Panc1 (cell line): ENCODE data around the gene UBC. TPM values are rescaled to one million over a fixed set of nuclear protein-coding genes. Genes with fewer than 3 reads are reported as not detected.

Experiments used
- ATAC-seq: fragments of 200-7000 bp; cut with Tn5 transposase; 2 replicates; pipeline ENCODE4 v1.9.1; 2020; ENCODE audit warnings: mild to moderate bottlenecking, moderate library complexity
- BruUV-seq: library from RNA; stranded (reverse); fragments of 400-500 nt; replicated peaks from 2 replicates; lab custom pipeline; 2021; lab: Mats Ljungman, UMichigan
- CTCF ChIA-PET: fragments of 300-600 bp; sonication (Branson Sonifier 250); formaldehyde crosslinking; loops from one replicate; lab custom pipeline; 2022; ENCODE audit warnings: antibody characterized with exemption; lab: Charles Lee
- POLR2A ChIA-PET: fragments of 300-600 bp; sonication (Branson Sonifier 250); formaldehyde crosslinking; loops from one replicate; lab custom pipeline; 2022; ENCODE audit warnings: antibody characterized with exemption; lab: Charles Lee
- DNase-seq: peaks from one replicate; pipeline ENCODE4 v3.0.0-alpha.2; 2010; ENCODE audit warnings: low read depth, low spot score
- H3K27ac ChIP-seq: 2 replicates; pipeline ENCODE4 v1.5.1; 2011; ENCODE audit warnings: mild to moderate bottlenecking, low read length, inconsistent platforms
- H3K27me3 ChIP-seq: fragments of 200-500 bp; sonication (Bioruptor generic); 2 replicates; pipeline ENCODE4 v1.6.0; 2014; ENCODE audit warnings: low read length, inconsistent platforms; ENCODE audit not compliant: control insufficient read depth, insufficient read depth
- H3K36me3 ChIP-seq: fragments of 200-500 bp; sonication (Bioruptor generic); 2 replicates; pipeline ENCODE4 v1.5.1; 2014; ENCODE audit warnings: inconsistent platforms, mild to moderate bottlenecking, low read length, moderate library complexity; ENCODE audit not compliant: control insufficient read depth, insufficient read depth
- H3K4me1 ChIP-seq: 2 replicates; pipeline ENCODE4 v1.5.1; 2011; ENCODE audit warnings: inconsistent platforms, mild to moderate bottlenecking, low read length, moderate library complexity; ENCODE audit not compliant: control insufficient read depth, insufficient read depth
- H3K4me3 ChIP-seq, 2 experiments: 2 replicates each; pipeline ENCODE4 v1.5.1; 2011 to 2012; ENCODE audit warnings: low read depth in 2 of 2, low read length in 2 of 2, mild to moderate bottlenecking in 2 of 2, inconsistent platforms in 1 of 2, moderate library complexity in 1 of 2
- H3K9me3 ChIP-seq: fragments of 200-500 bp; sonication (Bioruptor generic); 2 replicates; pipeline ENCODE4 v1.5.1; 2014; ENCODE audit warnings: low read depth, mild to moderate bottlenecking, inconsistent platforms, low read length, moderate library complexity; ENCODE audit not compliant: control insufficient read depth, insufficient read depth
- POLR2AphosphoS5 ChIP-seq: IDR thresholded peaks from 2 replicates; pipeline ENCODE4 v1.6.1; 2012; ENCODE audit warnings: mild to moderate bottlenecking, low read depth, low read length, moderate library complexity
- REST ChIP-seq, 2 experiments: IDR thresholded peaks; 2 replicates each; pipeline ENCODE4 v1.6.1; 2011 to 2012; ENCODE audit warnings: low read depth in 2 of 2, control low read depth in 1 of 2, low read length in 1 of 2, mild to moderate bottlenecking in 1 of 2, moderate library complexity in 1 of 2; ENCODE audit not compliant: insufficient read depth in 1 of 2
- SIN3A ChIP-seq: IDR thresholded peaks from 2 replicates; pipeline ENCODE4 v1.6.1; 2012; ENCODE audit warnings: low read depth, mild to moderate bottlenecking, low read length, moderate library complexity, borderline replicate concordance; ENCODE audit not compliant: insufficient read depth
- TCF7L2 ChIP-seq: IDR thresholded peaks from 2 replicates; pipeline ENCODE4 v1.6.1; 2011; ENCODE audit warnings: mild to moderate bottlenecking, low read depth, low read length, inconsistent platforms
- in situ Hi-C: cut with HindIII; loops from 2 replicates; pipeline ENCODE4 v1.10.0; 2016; ENCODE audit warnings: low sequenced_read_pairs, low pct_unique_long_range_greater_than_20kb
- intact Hi-C: fragments of 100-400 bp; cut with micrococcal nuclease; formaldehyde crosslinking; loops from one replicate; pipeline ENCODE4 v1.10.0; 2022; ENCODE audit not compliant: unreplicated experiment
- total RNA-seq: library from RNA; stranded (reverse); gene quantifications from one replicate; pipeline ENCODE4 v1.2.1, GENCODE V29; 2021; ENCODE audit not compliant: unreplicated experiment
- TF ChIP-seq, protein P1 (sequence below): fragments of 450-650 bp; IDR thresholded peaks from 2 replicates; pipeline ENCODE4 v1.5.1; 2017; ENCODE audit warnings: mild to moderate bottlenecking

UBC gene
- total RNA-seq, 1 experiment from 2014 or later: 1,725 TPM

DNA sequence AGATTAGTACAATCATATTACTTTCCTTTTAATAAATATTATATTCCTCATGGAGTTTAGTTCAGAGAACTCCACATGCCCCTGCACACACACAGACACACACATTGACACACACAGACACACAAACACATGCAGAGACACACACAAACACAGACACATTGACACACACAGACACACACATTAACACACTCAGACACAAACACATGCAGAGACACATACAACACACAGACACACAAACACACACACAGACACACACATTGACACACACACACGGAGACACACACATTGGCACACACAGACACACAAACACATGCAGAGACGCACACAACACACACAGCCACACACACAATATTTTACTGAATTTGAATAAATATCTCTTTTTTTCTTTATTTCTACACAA, 38.3 kb downstream of the UBC start:
- CTCF ChIA-PET: no interaction called here

DNA sequence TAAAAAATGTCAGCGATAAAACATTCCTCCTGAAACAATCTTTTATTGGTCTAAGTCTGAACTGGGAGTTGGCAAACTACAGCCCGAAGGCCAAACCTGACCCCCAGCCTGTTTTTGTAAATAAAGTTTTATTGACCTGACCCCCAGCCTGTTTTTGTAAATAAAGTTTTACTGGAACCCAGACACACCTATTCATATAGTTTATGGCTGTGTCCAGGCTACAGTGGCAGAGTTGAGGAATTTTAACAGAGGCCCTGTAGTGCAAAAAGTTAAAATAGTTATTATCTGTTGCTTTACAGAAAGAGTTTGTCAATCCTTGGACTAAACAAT, 38.7 kb downstream of the UBC start:
- POLR2A ChIA-PET: no interaction called here
- in situ Hi-C loops: no loop called here
- ATAC-seq: 0 out of 2 replicates have a peak, but pooled peaks have one; percentile 4

More for the DNA sequence above, 38.3 kb downstream of the UBC start:
- Histone ChIP-seq H3K4me3 (no peak overlapping the region), H3K27ac (peak overlapping the region; percentile 64), H3K27me3 (no peaks in the 10 kb centered on the region), H3K4me1 (peaks cover 17% of the 10 kb centered on the region), H3K36me3 (no peaks in the 10 kb centered on the region), H3K9me3 (no peaks in the 10 kb centered on the region)
- ATAC-seq (no peak), DNase-seq (no peak)
- no peak for TF ChIP-seq TCF7L2
- no peak for TF ChIP-seq SIN3A
- no peak for TF ChIP-seq REST (IDR thresholded peaks at IDR 0.05; ENCODE audit: insufficient read depth in 1 of 2, low read depth in 2 of 2, low read length in 1 of 2)
- TF ChIP-seq POLR2AphosphoS5: no peak
- TF ChIP-seq, protein P1, sequence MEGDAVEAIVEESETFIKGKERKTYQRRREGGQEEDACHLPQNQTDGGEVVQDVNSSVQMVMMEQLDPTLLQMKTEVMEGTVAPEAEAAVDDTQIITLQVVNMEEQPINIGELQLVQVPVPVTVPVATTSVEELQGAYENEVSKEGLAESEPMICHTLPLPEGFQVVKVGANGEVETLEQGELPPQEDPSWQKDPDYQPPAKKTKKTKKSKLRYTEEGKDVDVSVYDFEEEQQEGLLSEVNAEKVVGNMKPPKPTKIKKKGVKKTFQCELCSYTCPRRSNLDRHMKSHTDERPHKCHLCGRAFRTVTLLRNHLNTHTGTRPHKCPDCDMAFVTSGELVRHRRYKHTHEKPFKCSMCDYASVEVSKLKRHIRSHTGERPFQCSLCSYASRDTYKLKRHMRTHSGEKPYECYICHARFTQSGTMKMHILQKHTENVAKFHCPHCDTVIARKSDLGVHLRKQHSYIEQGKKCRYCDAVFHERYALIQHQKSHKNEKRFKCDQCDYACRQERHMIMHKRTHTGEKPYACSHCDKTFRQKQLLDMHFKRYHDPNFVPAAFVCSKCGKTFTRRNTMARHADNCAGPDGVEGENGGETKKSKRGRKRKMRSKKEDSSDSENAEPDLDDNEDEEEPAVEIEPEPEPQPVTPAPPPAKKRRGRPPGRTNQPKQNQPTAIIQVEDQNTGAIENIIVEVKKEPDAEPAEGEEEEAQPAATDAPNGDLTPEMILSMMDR: no peak
- BruUV-seq: no TSS peak
- intact Hi-C loops (no loop called here), in situ Hi-C loops (no loop called here)
- POLR2A ChIA-PET: no interaction called here

GRCh38 chr12:124874988-124875802, 39.3 kb downstream of the UBC start:
- peak; percentile 39 for ATAC-seq
- CTCF ChIA-PET: no interaction called here
- no peaks in the 10 kb centered on the region for H3K36me3 ChIP-seq

More for the DNA sequence above, 38.7 kb downstream of the UBC start:
- Histone ChIP-seq H3K4me1 (peaks cover 13% of the 10 kb centered on the region), H3K27ac (peak overlapping the region; percentile 64), H3K27me3 (no peaks in the 10 kb centered on the region), H3K4me3 (no peak overlapping the region), H3K9me3 (no peaks in the 10 kb centered on the region), H3K36me3 (no peaks in the 10 kb centered on the region)
- BruUV-seq: no TSS peak
- intact Hi-C loops: no loop called here
- no peak for DNase-seq
- peak; percentile 40; the same call in 1 of the 2 replicates for TF ChIP-seq TCF7L2
- no peak for TF ChIP-seq POLR2AphosphoS5
- CTCF ChIA-PET: no interaction called here

More at GRCh38 chr12:124874988-124875802, 39.3 kb downstream of the UBC start:
- peaks cover 13% of the 10 kb centered on the region for H3K4me1 ChIP-seq
- H3K27ac ChIP-seq: peak overlapping the region; percentile 48; the same call in 1 of the 2 replicates
- H3K9me3 ChIP-seq: no peaks in the 10 kb centered on the region
- no TSS peak for BruUV-seq
- H3K4me3 ChIP-seq: no peak overlapping the region
- TF ChIP-seq POLR2AphosphoS5 (no peak), REST (IDR thresholded peaks at IDR 0.05; ENCODE audit: insufficient read depth in 1 of 2, low read depth in 2 of 2, low read length in 1 of 2) (no peak), TCF7L2 (no peak), SIN3A (no peak)
- TF ChIP-seq, protein P1: no peak
- POLR2A ChIA-PET: no interaction called here
- H3K27me3 ChIP-seq: no peaks in the 10 kb centered on the region
- DNase-seq: no peak
- intact Hi-C loops (no loop called here), in situ Hi-C loops (no loop called here)
